Ovary (tissue), 3 donors: ENCODE results near the gene SPIN3.

Experiments used
- CTCF ChIP-seq, 3 donors: fragments of 450-650 bp in 2 of 3; fragments of 200-600 bp in 1 of 3; IDR thresholded peaks; one replicate each; pipeline versions ENCODE4 v1.5.1 to v1.8.0; 2016 to 2022; ENCODE audit warnings: antibody characterized with exemption in 3 of 3, mild to moderate bottlenecking in 1 of 3
- POLR2A ChIP-seq: fragments of 450-650 bp; IDR thresholded peaks from one replicate; pipeline ENCODE4 v1.6.1; 2017; ENCODE audit warnings: antibody characterized with exemption, mild to moderate bottlenecking, moderate library complexity
- donor health status: DM: no; HTN: no; CAD: no.

GRCh38 chrX:56978172-56978571 is 17.2 kb downstream of the SPIN3 start:
- TF ChIP-seq POLR2A (no peak), CTCF (IDR thresholded peaks at IDR 0.05) (no peak)
